KOPT-K1 (cell line): ENCODE measurements around the gene HOXB5.

Source experiments
- H3K27ac ChIP-seq: fragments of 200-600 bp; sonication (generic); 2 replicates; pipeline ENCODE4 v1.5.1; 2016; ENCODE audit warnings: antibody characterized with exemption, mild to moderate bottlenecking, low read depth, low read length; ENCODE audit not compliant: poor library complexity, severe bottlenecking
- H3K36me3 ChIP-seq: fragments of 200-600 bp; sonication (generic); 2 replicates; pipeline ENCODE4 v1.5.1; 2017; ENCODE audit warnings: antibody characterized with exemption, mild to moderate bottlenecking, low read length, moderate library complexity; ENCODE audit not compliant: insufficient read depth
- H3K9me3 ChIP-seq: fragments of 200-600 bp; sonication (generic); 2 replicates; pipeline ENCODE4 v1.5.1; 2017; ENCODE audit warnings: antibody characterized with exemption, low read length, mild to moderate bottlenecking; ENCODE audit not compliant: insufficient read depth, poor library complexity, severe bottlenecking

The HOXB5 gene

DNA sequence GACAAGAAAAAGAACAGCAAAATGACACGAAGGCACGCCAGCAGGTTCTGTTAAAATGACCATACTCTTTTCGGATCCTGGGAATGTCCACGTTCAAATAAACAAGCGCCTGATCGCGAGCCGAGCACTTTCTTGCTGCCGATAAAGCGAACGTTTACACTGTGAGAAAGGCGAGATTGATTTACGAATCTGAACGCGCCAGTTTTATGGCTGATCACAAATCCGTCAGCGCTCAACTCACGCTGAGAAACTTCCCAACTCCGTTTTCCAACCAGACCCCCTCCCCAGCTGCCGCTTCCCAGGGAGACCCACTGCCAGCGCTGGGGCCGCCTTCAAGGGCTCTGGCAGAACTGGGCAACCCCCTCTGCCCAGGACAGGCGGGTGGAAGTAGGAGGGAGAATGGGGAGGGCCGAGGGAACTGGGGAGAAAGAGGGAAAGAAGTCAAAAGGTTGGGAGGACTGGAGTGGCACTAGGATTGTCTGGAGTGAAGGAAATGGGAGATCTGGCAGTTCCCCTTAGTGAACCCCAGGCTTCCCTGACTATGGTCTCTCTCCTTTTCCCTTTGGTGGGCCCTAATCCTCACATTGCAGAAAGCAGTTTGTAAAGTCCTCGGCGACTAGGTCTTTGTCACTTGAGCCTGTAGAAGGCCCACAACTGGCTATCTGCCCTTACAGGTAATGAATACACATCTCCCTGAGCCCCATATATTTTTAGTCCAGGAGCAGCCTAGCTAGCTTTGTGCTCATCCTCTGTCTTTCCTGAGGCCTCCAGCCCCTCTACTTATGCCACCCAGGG, 22.4 kb downstream of the HOXB5 start:
- no peak overlapping the region for H3K27ac ChIP-seq
- H3K9me3 ChIP-seq: no peaks in the 10 kb centered on the region
- H3K36me3 ChIP-seq: peaks cover 35% of the 10 kb centered on the region

GRCh38 chr17:48570325-48571023, 23.1 kb downstream of the HOXB5 start:
- H3K9me3 ChIP-seq: no peaks in the 10 kb centered on the region
- H3K36me3 ChIP-seq: peaks cover 29% of the 10 kb centered on the region
- no peak overlapping the region for H3K27ac ChIP-seq

GRCh38 chr17:48569674-48570324, 23.8 kb downstream of the HOXB5 start:
- H3K9me3 ChIP-seq: no peaks in the 10 kb centered on the region
- H3K27ac ChIP-seq: no peak overlapping the region
- H3K36me3 ChIP-seq: peaks cover 25% of the 10 kb centered on the region; the same call in 1 of the 2 replicates

GRCh38 chr17:48569240-48569582, 24.4 kb downstream of the HOXB5 start:
- peaks cover 24% of the 10 kb centered on the region; the same call in 1 of the 2 replicates for H3K36me3 ChIP-seq
- no peaks in the 10 kb centered on the region for H3K9me3 ChIP-seq
- no peak overlapping the region for H3K27ac ChIP-seq

GRCh38 chr17:48568499-48569239, 24.9 kb downstream of the HOXB5 start:
- Histone ChIP-seq H3K27ac (no peak overlapping the region), H3K9me3 (no peaks in the 10 kb centered on the region), H3K36me3 (peaks cover 24% of the 10 kb centered on the region; the same call in 1 of the 2 replicates)

DNA sequence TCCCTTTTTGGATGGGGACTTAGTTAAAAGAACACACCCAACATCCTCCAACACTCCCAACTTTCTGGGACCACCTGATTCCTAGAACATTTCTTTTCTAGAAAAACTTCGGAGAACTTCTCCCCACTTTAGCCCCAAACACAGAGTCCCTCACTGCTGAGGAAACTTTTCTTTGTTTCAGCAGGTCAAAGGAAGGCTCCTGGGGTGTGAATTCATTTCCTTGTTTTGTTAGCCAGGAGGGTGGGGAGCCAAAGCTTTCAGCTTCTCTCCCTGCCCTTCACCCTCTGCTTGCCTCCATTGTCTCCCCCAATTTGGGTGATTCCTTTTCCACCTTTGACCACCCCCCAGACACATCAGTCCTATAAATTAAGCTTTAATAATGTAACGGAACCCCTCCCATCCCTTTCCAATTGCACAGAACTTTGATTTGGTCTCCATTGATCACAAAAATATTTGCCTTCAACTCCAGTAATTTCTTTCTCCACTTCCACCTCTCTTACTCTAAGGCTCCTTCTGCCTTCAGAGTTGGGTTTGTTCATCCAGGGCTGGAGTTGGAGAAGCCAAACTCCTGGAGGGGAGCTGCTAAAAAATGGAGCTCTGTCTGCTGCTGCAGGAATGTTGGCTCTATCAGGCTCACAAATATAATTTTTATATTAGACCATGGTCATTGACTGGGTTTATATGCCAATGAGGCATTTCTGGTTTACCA, 25.8 kb downstream of the HOXB5 start:
- H3K9me3 ChIP-seq: no peaks in the 10 kb centered on the region
- H3K27ac ChIP-seq: no peak overlapping the region
- H3K36me3 ChIP-seq: peaks cover 24% of the 10 kb centered on the region; the same call in 1 of the 2 replicates

- Histone ChIP-seq H3K27ac (no peak overlapping the region), H3K9me3 (no peaks in the 10 kb centered on the region), H3K36me3 (peaks cover 24% of the 10 kb centered on the region; the same call in 1 of the 2 replicates)
Observed at GRCh38 chr17:48567209-48567608, 26.4 kb downstream of the HOXB5 start.

DNA sequence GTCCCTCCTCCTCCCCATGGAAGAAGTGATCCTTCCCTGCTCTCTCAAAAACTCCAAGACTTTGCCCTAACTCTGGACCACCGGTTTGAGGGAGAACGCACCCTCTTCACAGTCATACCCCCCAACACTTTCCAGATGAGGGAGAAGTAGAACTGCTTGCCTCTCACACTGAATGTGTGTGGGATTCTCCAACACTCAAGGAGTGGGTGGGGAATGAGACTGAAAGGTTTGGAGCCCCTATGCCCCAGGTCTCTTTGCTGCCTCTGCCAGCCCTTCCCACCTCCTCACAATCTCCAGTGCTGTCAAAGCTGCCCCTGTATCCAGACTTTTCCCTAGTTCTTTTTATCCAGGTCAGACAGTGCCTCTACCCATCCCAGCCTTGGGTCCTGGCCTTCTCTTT, 26.9 kb downstream of the HOXB5 start:
- Histone ChIP-seq H3K9me3 (no peaks in the 10 kb centered on the region), H3K27ac (no peak overlapping the region), H3K36me3 (peaks cover 23% of the 10 kb centered on the region; the same call in 1 of the 2 replicates)

DNA sequence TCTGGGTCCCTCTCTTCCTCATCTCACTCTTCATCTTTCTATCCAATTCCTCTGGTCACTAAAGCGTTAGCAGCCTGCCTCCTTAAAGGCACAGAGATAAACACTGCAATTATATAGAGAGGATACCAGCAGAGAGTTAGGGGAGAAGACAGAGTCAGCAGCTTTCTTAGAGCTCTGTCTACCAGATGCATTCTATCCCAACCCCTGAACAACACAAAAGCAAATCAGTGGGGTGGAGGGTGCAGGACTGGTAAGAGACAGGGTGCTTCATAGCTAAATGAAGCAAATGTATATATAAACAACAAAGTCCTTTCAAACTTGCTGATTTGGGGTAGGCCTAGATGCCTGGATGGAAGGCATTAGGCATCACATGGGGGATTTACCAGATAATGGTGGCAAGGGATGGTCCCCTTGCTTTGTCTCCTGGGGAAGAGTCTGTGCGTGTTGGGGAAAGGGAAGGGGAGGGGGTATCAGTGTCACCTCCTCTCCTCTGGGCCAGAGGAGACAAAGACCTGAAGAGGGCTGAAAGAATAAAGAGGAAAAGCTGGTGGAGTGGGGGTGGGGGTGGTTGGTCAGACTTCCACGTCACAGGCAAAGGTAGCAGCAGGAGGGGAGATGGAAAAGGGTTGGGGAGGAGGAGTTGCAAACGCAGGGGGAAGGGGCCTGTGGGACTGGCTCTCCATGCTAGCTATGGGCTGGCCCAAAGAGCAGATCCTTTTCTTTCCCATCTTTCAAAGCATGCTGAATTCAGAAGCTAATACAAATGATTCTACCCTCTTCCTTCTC, 27.5 kb downstream of the HOXB5 start:
- Histone ChIP-seq H3K36me3 (peaks cover 17% of the 10 kb centered on the region; the same call in 1 of the 2 replicates), H3K27ac (no peak overlapping the region), H3K9me3 (no peaks in the 10 kb centered on the region)

GRCh38 chr17:48565022-48565554, 28.5 kb downstream of the HOXB5 start:
- Histone ChIP-seq H3K9me3 (no peaks in the 10 kb centered on the region), H3K27ac (no peak overlapping the region), H3K36me3 (peaks cover 7% of the 10 kb centered on the region; the same call in 1 of the 2 replicates)

GRCh38 chr17:48564188-48565021, 29.2 kb downstream of the HOXB5 start:
- no peaks in the 10 kb centered on the region for H3K9me3 ChIP-seq
- no peak overlapping the region for H3K27ac ChIP-seq
- 0 out of 2 replicates have a peak, but pooled peaks cover under 1% of the 10 kb centered on the region for H3K36me3 ChIP-seq

DNA sequence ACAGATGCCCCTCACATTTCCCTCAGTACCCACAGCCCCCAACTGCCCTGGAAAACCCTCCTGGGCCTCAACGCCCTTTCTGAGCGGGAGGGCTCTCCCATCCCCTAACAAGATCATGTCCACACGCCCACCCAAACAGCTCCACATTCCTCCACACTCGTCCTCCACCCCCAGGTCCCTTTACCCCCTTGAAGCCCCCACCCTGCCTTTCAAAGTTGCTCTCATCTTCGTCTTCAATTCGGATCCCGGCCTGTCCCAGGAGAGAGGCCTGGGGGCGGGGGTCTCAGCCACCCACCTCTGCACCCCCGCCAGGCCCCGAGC, 29.8 kb downstream of the HOXB5 start:
- H3K27ac ChIP-seq: no peak overlapping the region
- no peaks in the 10 kb centered on the region for H3K36me3 ChIP-seq
- H3K9me3 ChIP-seq: no peaks in the 10 kb centered on the region

DNA sequence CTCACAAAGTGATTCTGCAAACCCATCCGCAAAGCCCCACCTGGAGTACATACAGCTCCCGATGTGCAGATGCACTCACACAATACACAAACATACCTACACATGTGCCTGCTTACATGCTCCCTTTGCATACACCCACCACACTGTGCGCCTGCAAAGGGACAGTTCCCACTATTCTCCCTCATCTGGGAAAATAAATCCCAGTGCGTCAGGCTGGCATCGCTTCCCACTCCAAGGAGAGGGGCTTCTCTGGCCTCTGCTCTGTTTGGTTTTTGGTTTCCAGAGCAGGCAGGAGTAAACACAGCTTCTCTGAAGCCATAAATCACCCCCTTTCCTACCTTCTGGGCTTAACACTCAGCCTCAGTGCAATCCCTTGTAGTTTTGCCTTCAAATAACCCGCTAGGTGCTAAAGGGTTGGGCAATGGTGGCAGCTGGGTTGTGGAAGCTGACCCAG, 30.2 kb downstream of the HOXB5 start:
- no peaks in the 10 kb centered on the region for H3K36me3 ChIP-seq

More for the DNA sequence above, 30.2 kb downstream of the HOXB5 start:
- Histone ChIP-seq H3K27ac (no peak overlapping the region), H3K9me3 (no peaks in the 10 kb centered on the region)
